Neural cell (in vitro differentiated cells): ENCODE results near the gene B4GALNT4. TPM values are rescaled to one million over a fixed set of nuclear protein-coding genes. Genes with fewer than 3 reads are reported as not detected.

Source experiments
- H2AFZ ChIP-seq: fragments of 200-600, 300-800 bp; sonication (generic), shearing (Covaris generic); 2 replicates; pipeline ENCODE4 v1.6.0; 2014; ENCODE audit warnings: low read depth, mild to moderate bottlenecking, antibody characterized with exemption, low read length, moderate library complexity
- H3F3A ChIP-seq: fragments of 200-600 bp; shearing (Covaris generic); 2 replicates; pipeline ENCODE4 v1.6.1; 2016; ENCODE audit warnings: mild to moderate bottlenecking, moderate library complexity, mixed read lengths, antibody characterized with exemption, low read length; ENCODE audit not compliant: insufficient read depth, poor library complexity, severe bottlenecking
- H3K27ac ChIP-seq: fragments of 200-600, 300-800 bp; sonication (generic), shearing (Covaris generic); 2 replicates; pipeline ENCODE4 v1.5.1; 2014; ENCODE audit warnings: mild to moderate bottlenecking, low read length, moderate library complexity
- H3K27me3 ChIP-seq: fragments of 300-800, 200-600 bp; sonication (generic), shearing (Covaris generic); 2 replicates; pipeline ENCODE4 v1.6.0; 2014; ENCODE audit warnings: mild to moderate bottlenecking, low read depth, low read length, moderate library complexity; ENCODE audit not compliant: insufficient read depth
- H3K36me3 ChIP-seq: fragments of 300-800, 200-600 bp; sonication (generic), shearing (Covaris generic); 2 replicates; pipeline ENCODE4 v1.5.1; 2014; ENCODE audit warnings: mild to moderate bottlenecking, antibody characterized with exemption, low read length, moderate library complexity; ENCODE audit not compliant: insufficient read depth
- H3K4me2 ChIP-seq: fragments of 300-800, 200-600 bp; sonication (generic), shearing (Covaris generic); 2 replicates; pipeline ENCODE4 v1.6.0; 2014; ENCODE audit warnings: mild to moderate bottlenecking, low read length
- H3K4me3 ChIP-seq: fragments of 300-800, 200-600 bp; sonication (generic), shearing (Covaris generic); 2 replicates; pipeline ENCODE4 v1.5.1; 2014; ENCODE audit warnings: mild to moderate bottlenecking, low read length, moderate library complexity
- H3K79me2 ChIP-seq: fragments of 200-600 bp; shearing (Covaris generic); replicated peaks from 2 replicates; pipeline ENCODE4 v1.6.0; 2014; ENCODE audit warnings: mild to moderate bottlenecking, low read length, moderate library complexity; ENCODE audit not compliant: insufficient read depth
- H3K9ac ChIP-seq: fragments of 300-800, 200-600 bp; sonication (generic), shearing (Covaris generic); 2 replicates; pipeline ENCODE4 v1.6.1; 2016; ENCODE audit warnings: mild to moderate bottlenecking, low read length, mixed read lengths
- H3K9me2 ChIP-seq: fragments of 200-600 bp; shearing (Covaris generic); 2 replicates; pipeline ENCODE4 v1.6.1; 2016; ENCODE audit warnings: mild to moderate bottlenecking, low read length, mixed read lengths; ENCODE audit not compliant: insufficient read depth
- H3K9me3 ChIP-seq: fragments of 200-600, 300-800 bp; sonication (generic), shearing (Covaris generic); 2 replicates; pipeline ENCODE4 v1.6.1; 2016; ENCODE audit warnings: mild to moderate bottlenecking, mixed run types, low read length, moderate library complexity, mixed read lengths
- H4K20me1 ChIP-seq: fragments of 200-600 bp; shearing (Covaris generic); 2 replicates; pipeline ENCODE4 v1.6.1; 2016; ENCODE audit warnings: mild to moderate bottlenecking, mixed run types; ENCODE audit not compliant: insufficient read depth
- EP300 ChIP-seq: fragments of 450-650 bp; conservative IDR thresholded peaks from 2 replicates; pipeline ENCODE4 v1.6.1; 2014; ENCODE audit warnings: antibody characterized with exemption, mild to moderate bottlenecking, moderate library complexity; ENCODE audit not compliant: poor library complexity, severe bottlenecking
- EZH2 ChIP-seq: fragments of 200-600, 300-800 bp; shearing (Covaris generic), sonication (generic); IDR thresholded peaks from 2 replicates; pipeline ENCODE4 v1.6.1; 2014; ENCODE audit warnings: antibody characterized with exemption, low read length, borderline replicate concordance, mild to moderate bottlenecking; ENCODE audit not compliant: insufficient read depth, poor library complexity, severe bottlenecking
- MXI1 ChIP-seq: fragments of 450-650 bp; conservative IDR thresholded peaks from 2 replicates; pipeline ENCODE4 v1.6.1; 2014; ENCODE audit warnings: antibody characterized with exemption, mild to moderate bottlenecking; ENCODE audit not compliant: poor library complexity, severe bottlenecking
- POLR2AphosphoS5 ChIP-seq: IDR thresholded peaks from 2 replicates; pipeline ENCODE4 v1.6.1; 2012
- RAD21 ChIP-seq: fragments of 450-650 bp; conservative IDR thresholded peaks from 2 replicates; pipeline ENCODE4 v1.6.1; 2014; ENCODE audit warnings: antibody characterized with exemption, mild to moderate bottlenecking, moderate library complexity
- SMC3 ChIP-seq: fragments of 450-650 bp; conservative IDR thresholded peaks from 2 replicates; pipeline ENCODE4 v1.6.1; 2014; ENCODE audit warnings: antibody characterized with exemption, mild to moderate bottlenecking, moderate library complexity; ENCODE audit not compliant: poor library complexity
- TAF1 ChIP-seq: IDR thresholded peaks from 2 replicates; pipeline ENCODE4 v1.6.1; 2012; ENCODE audit warnings: low read depth
- polyA plus RNA-seq: library from polyadenylated mRNA; depleted of rRNA; stranded (reverse); fragments of >200 nt; gene quantifications from 2 replicates; pipeline ENCODE4 v1.2.3, GENCODE V29; 2014
- TF ChIP-seq, protein P1 (sequence below): fragments of 450-650 bp; IDR thresholded peaks from 2 replicates; pipeline ENCODE4 v1.5.1; 2014; ENCODE audit warnings: antibody characterized with exemption, mild to moderate bottlenecking, moderate library complexity; ENCODE audit not compliant: poor library complexity, severe bottlenecking
- TF ChIP-seq, protein P2 (sequence below): IDR thresholded peaks from 2 replicates; pipeline ENCODE4 v1.6.1; 2012; ENCODE audit warnings: borderline replicate concordance

Gene B4GALNT4
- polyA plus RNA-seq, 1 donor from 2014 or later = 440 TPM

DNA sequence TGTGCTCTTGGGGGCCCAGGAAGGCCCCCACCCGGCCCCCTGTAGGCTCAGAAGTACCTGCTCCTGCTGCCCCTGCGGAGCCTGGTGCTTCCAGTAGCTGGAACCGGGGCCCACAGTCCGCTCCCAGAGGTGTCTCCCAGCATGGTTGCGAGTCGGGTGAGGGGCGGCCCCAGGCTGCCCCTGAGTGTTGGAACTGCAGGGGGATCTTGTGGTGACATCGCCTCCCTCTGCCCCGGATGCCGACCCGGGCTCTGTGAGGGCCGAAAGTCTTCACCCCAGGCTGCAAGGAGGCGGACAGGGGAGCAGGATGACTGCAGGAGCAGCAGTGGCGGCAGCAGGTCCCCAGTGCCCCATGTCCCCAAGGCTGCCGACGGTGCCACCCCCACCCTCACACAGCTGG, 15.2 kb downstream of the B4GALNT4 start:
- no peak overlapping the region for H3K9ac ChIP-seq
- no peak for TF ChIP-seq POLR2AphosphoS5
- TF ChIP-seq, protein P1, sequence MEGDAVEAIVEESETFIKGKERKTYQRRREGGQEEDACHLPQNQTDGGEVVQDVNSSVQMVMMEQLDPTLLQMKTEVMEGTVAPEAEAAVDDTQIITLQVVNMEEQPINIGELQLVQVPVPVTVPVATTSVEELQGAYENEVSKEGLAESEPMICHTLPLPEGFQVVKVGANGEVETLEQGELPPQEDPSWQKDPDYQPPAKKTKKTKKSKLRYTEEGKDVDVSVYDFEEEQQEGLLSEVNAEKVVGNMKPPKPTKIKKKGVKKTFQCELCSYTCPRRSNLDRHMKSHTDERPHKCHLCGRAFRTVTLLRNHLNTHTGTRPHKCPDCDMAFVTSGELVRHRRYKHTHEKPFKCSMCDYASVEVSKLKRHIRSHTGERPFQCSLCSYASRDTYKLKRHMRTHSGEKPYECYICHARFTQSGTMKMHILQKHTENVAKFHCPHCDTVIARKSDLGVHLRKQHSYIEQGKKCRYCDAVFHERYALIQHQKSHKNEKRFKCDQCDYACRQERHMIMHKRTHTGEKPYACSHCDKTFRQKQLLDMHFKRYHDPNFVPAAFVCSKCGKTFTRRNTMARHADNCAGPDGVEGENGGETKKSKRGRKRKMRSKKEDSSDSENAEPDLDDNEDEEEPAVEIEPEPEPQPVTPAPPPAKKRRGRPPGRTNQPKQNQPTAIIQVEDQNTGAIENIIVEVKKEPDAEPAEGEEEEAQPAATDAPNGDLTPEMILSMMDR = no peak
- TF ChIP-seq, protein P2, sequence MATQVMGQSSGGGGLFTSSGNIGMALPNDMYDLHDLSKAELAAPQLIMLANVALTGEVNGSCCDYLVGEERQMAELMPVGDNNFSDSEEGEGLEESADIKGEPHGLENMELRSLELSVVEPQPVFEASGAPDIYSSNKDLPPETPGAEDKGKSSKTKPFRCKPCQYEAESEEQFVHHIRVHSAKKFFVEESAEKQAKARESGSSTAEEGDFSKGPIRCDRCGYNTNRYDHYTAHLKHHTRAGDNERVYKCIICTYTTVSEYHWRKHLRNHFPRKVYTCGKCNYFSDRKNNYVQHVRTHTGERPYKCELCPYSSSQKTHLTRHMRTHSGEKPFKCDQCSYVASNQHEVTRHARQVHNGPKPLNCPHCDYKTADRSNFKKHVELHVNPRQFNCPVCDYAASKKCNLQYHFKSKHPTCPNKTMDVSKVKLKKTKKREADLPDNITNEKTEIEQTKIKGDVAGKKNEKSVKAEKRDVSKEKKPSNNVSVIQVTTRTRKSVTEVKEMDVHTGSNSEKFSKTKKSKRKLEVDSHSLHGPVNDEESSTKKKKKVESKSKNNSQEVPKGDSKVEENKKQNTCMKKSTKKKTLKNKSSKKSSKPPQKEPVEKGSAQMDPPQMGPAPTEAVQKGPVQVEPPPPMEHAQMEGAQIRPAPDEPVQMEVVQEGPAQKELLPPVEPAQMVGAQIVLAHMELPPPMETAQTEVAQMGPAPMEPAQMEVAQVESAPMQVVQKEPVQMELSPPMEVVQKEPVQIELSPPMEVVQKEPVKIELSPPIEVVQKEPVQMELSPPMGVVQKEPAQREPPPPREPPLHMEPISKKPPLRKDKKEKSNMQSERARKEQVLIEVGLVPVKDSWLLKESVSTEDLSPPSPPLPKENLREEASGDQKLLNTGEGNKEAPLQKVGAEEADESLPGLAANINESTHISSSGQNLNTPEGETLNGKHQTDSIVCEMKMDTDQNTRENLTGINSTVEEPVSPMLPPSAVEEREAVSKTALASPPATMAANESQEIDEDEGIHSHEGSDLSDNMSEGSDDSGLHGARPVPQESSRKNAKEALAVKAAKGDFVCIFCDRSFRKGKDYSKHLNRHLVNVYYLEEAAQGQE = no peak
- no peaks in the 10 kb centered on the region for H3K36me3 ChIP-seq
- H4K20me1 ChIP-seq = no peaks in the 10 kb centered on the region
- H3K9me2 ChIP-seq = no peaks in the 10 kb centered on the region
- peaks cover 8% of the 10 kb centered on the region for H3K9me3 ChIP-seq
- no peak overlapping the region for H3K4me3 ChIP-seq
- no peak overlapping the region for H3K4me2 ChIP-seq
- no peaks in the 10 kb centered on the region for H3K79me2 ChIP-seq
- no peak overlapping the region for H2AFZ ChIP-seq
- H3F3A ChIP-seq = no peaks in the 10 kb centered on the region
- no peaks in the 10 kb centered on the region for H3K27me3 ChIP-seq
- no peak overlapping the region for H3K27ac ChIP-seq

DNA sequence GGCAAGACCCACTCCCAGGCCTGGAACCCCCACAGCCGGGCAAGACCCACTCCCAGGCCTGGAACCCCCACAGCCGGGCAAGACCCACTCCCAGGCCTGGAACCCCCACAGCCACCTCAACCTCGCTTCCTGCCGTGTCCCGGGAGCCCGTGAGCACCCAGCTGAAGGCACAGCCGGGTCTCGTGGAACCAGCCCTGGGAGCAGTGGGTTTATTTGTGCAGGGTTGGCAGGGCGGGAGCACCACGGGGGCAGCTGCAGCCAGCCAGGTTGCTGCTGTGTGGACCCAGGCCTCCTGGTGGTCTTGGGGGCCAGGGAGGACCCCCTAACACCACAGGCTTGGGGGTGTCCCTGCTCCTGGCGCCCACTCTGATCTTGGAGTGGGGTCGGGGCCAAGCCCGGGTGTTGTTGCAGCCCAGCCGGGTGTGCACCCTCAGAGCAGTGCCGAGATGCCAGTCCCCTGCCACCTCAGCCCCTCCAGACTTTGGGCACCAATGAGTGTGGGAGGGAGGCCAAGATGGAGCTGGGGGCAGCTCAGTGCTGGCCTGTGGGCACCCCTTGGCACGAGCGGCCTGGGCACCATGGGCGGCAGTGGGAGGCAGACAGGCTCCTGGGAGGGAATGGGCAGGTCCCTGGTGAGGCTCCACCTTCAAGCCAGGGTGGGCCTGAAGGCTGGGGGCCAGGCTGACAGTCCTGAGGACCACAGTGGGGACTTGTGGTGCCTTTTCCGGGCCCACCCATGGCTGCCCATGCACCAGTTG, 16.5 kb downstream of the B4GALNT4 start:
- Histone ChIP-seq H3K4me2 (no peak overlapping the region), H3K4me3 (no peak overlapping the region), H3F3A (no peaks in the 10 kb centered on the region), H3K9me3 (peaks cover 2% of the 10 kb centered on the region), H3K9ac (no peak overlapping the region), H3K79me2 (no peaks in the 10 kb centered on the region), H3K36me3 (no peaks in the 10 kb centered on the region), H4K20me1 (no peaks in the 10 kb centered on the region), H3K9me2 (no peaks in the 10 kb centered on the region), H2AFZ (no peak overlapping the region), H3K27ac (no peak overlapping the region), H3K27me3 (no peaks in the 10 kb centered on the region)
- no peak for TF ChIP-seq TAF1
- no peak for TF ChIP-seq SMC3
- TF ChIP-seq POLR2AphosphoS5 = no peak
- no peak for TF ChIP-seq EZH2

DNA sequence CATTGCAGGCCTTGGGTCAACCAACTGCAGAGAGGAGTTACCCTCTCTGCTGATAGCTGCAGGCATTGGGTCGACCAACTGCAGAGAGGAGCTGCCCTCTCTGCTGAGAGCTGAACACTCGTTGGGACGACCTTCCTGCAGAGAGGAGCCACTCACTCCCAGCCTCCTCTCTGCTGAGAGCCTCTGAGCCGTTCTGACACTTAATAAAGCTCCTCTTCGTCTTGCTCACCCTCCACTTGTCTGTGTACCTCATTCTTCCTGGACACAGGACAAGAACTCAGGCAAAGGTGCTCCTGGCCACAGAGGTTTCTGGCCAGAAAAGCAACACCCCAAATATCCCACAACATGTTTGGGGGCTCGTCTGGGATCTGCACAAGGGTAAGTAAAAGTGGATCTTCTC, 17.2 kb downstream of the B4GALNT4 start:
- H3K9ac ChIP-seq = no peak overlapping the region
- H3K36me3 ChIP-seq = no peaks in the 10 kb centered on the region
- H3K4me2 ChIP-seq = no peak overlapping the region
- no peaks in the 10 kb centered on the region for H3K79me2 ChIP-seq
- TF ChIP-seq MXI1 (no peak), RAD21 (no peak), POLR2AphosphoS5 (no peak), TAF1 (no peak), EZH2 (no peak), SMC3 (no peak), EP300 (no peak)
- TF ChIP-seq, protein P1 = no peak
- TF ChIP-seq, protein P2 = no peak
- H3K27ac ChIP-seq = no peak overlapping the region
- H3K27me3 ChIP-seq = no peaks in the 10 kb centered on the region
- no peaks in the 10 kb centered on the region for H4K20me1 ChIP-seq
- no peak overlapping the region for H3K4me3 ChIP-seq
- H2AFZ ChIP-seq = no peak overlapping the region
- H3K9me2 ChIP-seq = no peaks in the 10 kb centered on the region
- peaks cover 2% of the 10 kb centered on the region for H3K9me3 ChIP-seq
- H3F3A ChIP-seq = no peaks in the 10 kb centered on the region
